HG03378 (cell line): ENCODE data around the gene RFK.

ENCODE experiments used
- ATAC-seq: cut with Tn5 transposase; IDR thresholded peaks from one replicate; pipeline ENCODE4 v1.9.1; 2021; ENCODE audit warnings: mild to moderate bottlenecking, moderate library complexity; ENCODE audit not compliant: unreplicated experiment

RFK gene

DNA sequence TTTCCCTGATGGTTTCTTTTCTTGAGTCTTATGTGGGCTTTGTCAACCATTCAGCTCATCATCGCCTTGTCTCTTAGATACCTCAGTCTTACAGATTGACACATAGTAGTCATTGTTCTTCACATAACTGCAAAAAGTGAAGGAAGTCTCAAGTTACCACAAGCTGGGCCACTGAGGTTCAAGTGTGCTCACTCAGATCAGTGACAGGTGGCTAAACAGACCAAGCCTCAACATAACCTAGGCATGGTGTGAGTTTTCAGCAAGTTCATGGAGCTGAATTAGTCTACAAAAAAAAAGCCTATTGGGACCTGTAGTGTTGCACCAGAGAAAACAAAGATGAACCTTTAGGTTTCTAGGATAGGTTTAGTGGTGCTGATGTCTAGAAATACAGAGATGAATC is 58.2 kb downstream of the RFK start:
- no peak for ATAC-seq
